B cell (primary cell): Measurements from ENCODE around the gene SERPINB7. TPM values are rescaled to one million over a fixed set of nuclear protein-coding genes. Genes with fewer than 3 reads are reported as not detected.

Source experiments
- ATAC-seq: fragments of 200-7000 bp; cut with Tn5 transposase; one replicate; pipeline ENCODE4 v1.10.0; 2021; ENCODE audit warnings: low read depth, mild to moderate bottlenecking, moderate number of reproducible peaks, moderate library complexity
- CTCF ChIA-PET: fragments of 350-600 bp; sonication (Branson Sonifier 250); formaldehyde crosslinking; loops from one replicate; lab custom pipeline; 2021; ENCODE audit warnings: antibody characterized with exemption, inconsistent platforms; lab: Charles Lee
- POLR2A ChIA-PET: fragments of 350-600 bp; sonication (Branson Sonifier 250); formaldehyde crosslinking; loops from one replicate; lab custom pipeline; 2021; ENCODE audit warnings: antibody characterized with exemption; lab: Charles Lee
- DNase-seq: peaks from one replicate; pipeline ENCODE4 v3.0.0; 2013
- H2AFZ ChIP-seq: 2 replicates; pipeline ENCODE4 v1.6.1; 2012; ENCODE audit warnings: mild to moderate bottlenecking, low read depth, low read length; ENCODE audit not compliant: insufficient read depth, poor library complexity, severe bottlenecking
- H3K27ac ChIP-seq, 2 donors: 1 replicate in 1 of 2; 2 replicates in 1 of 2; pipeline ENCODE4 v1.5.1; 2012 to 2013; ENCODE audit warnings: low read length in 2 of 2, mild to moderate bottlenecking in 2 of 2, moderate library complexity in 1 of 2
- H3K27me3 ChIP-seq, 4 experiments: fragments of 200-600 bp in 1 of 4; sonication (generic) in 1 of 4; replicated peaks in 1 of 4; 1 replicate in 2 of 4; 2 replicates in 2 of 4; pipeline versions ENCODE4 v1.6.1 to v1.7.0; 2013 to 2016; ENCODE audit warnings: low read length in 3 of 4, mild to moderate bottlenecking in 2 of 4, mixed read lengths in 1 of 4, moderate library complexity in 1 of 4; ENCODE audit not compliant: insufficient read depth in 4 of 4, control insufficient read depth in 3 of 4; ENCODE audit errors: control extremely low read depth in 1 of 4
- H3K36me3 ChIP-seq, 2 experiments: replicated peaks in 1 of 2; 1 replicate in 1 of 2; 2 replicates in 1 of 2; pipeline versions ENCODE4 v1.6.1 to v1.7.1; 2013; ENCODE audit warnings: low read length in 1 of 2; ENCODE audit not compliant: insufficient read depth in 2 of 2, control insufficient read depth in 1 of 2; ENCODE audit errors: control extremely low read depth in 1 of 2, extremely low read depth in 1 of 2
- H3K4me1 ChIP-seq, 2 donors: fragments of 200-600 bp in 1 of 2; sonication (generic) in 1 of 2; 1 replicate in 1 of 2; 2 replicates in 1 of 2; pipeline versions ENCODE4 v1.5.1 to v1.6.1; 2013 to 2017; ENCODE audit warnings: low read length in 2 of 2; ENCODE audit not compliant: control insufficient read depth in 2 of 2, insufficient read depth in 2 of 2
- H3K4me2 ChIP-seq: replicated peaks from 2 replicates; pipeline ENCODE3; 2012; ENCODE audit warnings: mild to moderate bottlenecking, low read depth, low read length; ENCODE audit not compliant: poor library complexity, severe bottlenecking
- H3K4me3 ChIP-seq, 5 experiments: fragments of 200-600 bp in 1 of 5; sonication (generic) in 1 of 5; 1 replicate in 3 of 5; 2 replicates in 2 of 5; pipeline versions ENCODE4 v1.5.1 to v1.7.0; 2011 to 2016; ENCODE audit warnings: low read length in 4 of 5, mild to moderate bottlenecking in 4 of 5, low read depth in 2 of 5, control low read depth in 1 of 5, moderate library complexity in 1 of 5; ENCODE audit not compliant: insufficient read depth in 1 of 5; ENCODE audit errors: control extremely low read depth in 1 of 5, extremely low read depth in 1 of 5
- H3K79me2 ChIP-seq: fragments of 200-600 bp; sonication (generic); one replicate; pipeline ENCODE4 v1.6.0; 2016; ENCODE audit warnings: low read length; ENCODE audit not compliant: control insufficient read depth, insufficient read depth
- H3K9ac ChIP-seq: fragments of 200-600 bp; sonication (generic); 2 replicates; pipeline ENCODE4 v1.6.1; 2017; ENCODE audit warnings: mild to moderate bottlenecking, low read length, moderate library complexity
- H3K9me3 ChIP-seq, 3 donors: one replicate each; pipeline versions ENCODE4 v1.6.1 to v1.7.1; 2013; ENCODE audit warnings: low read length in 2 of 3; ENCODE audit not compliant: control insufficient read depth in 2 of 3, insufficient read depth in 1 of 3; ENCODE audit errors: control extremely low read depth in 1 of 3
- H4K20me1 ChIP-seq: 2 replicates; pipeline ENCODE4 v1.6.0; 2012; ENCODE audit warnings: mild to moderate bottlenecking, low read length; ENCODE audit not compliant: insufficient read depth, control insufficient read depth, poor library complexity, severe bottlenecking
- H3K27ac Mint-ChIP-seq: one replicate; pipeline ENCODE4 v1.8.0; 2021; ENCODE audit warnings: mixed read lengths
- H3K27me3 Mint-ChIP-seq: one replicate; pipeline ENCODE4 v1.8.0; 2021; ENCODE audit warnings: mixed read lengths
- H3K4me1 Mint-ChIP-seq: one replicate; pipeline ENCODE4 v1.8.0; 2021; ENCODE audit warnings: mixed read lengths
- H3K4me3 Mint-ChIP-seq: one replicate; pipeline ENCODE4 v1.8.0; 2021; ENCODE audit warnings: mixed read lengths
- H3K9me3 Mint-ChIP-seq: one replicate; pipeline ENCODE4 v1.8.0; 2022; ENCODE audit warnings: mixed read lengths; ENCODE audit not compliant: insufficient read depth
- CTCF ChIP-seq: fragments of 200-600 bp; IDR thresholded peaks from one replicate; pipeline ENCODE4 v1.8.0; 2022; ENCODE audit warnings: antibody characterized with exemption, mild to moderate bottlenecking
- EZH2 ChIP-seq: IDR thresholded peaks from 2 replicates; pipeline ENCODE4 v1.6.1; 2012; ENCODE audit warnings: borderline replicate concordance, low read depth, mild to moderate bottlenecking, moderate library complexity, low read length; ENCODE audit not compliant: insufficient read depth, poor library complexity, severe bottlenecking
- WGBS: methylation state at CpG from one replicate; pipeline ENCODE4 v1.1.5; 2013; ENCODE audit warnings: missing lambda C conversion rate; ENCODE audit not compliant: insufficient coverage; 5-methylcytosine and 5-hydroxymethylcytosine counted together
- intact Hi-C: fragments of 100-400 bp; cut with micrococcal nuclease; formaldehyde crosslinking; loops from one replicate; pipeline ENCODE4 v1.10.0; 2022
- polyA plus RNA-seq: library from polyadenylated mRNA; depleted of rRNA; stranded (reverse); fragments of >200 nt; gene quantifications from 2 replicates; pipeline ENCODE4 v1.2.3, GENCODE V29; 2012
- total RNA-seq, 2 donors: library from RNA; stranded (reverse); fragments of 120-200 nt in 1 of 2; gene quantifications; 1 replicate in 1 of 2; 2 replicates in 1 of 2; pipeline versions ENCODE4 v1.2.3 to v1.2.4, GENCODE V29; 2013 to 2022

The SERPINB7 gene
- total and polyA plus RNA-seq, 2 donors (not counting 1 experiment from before 2014, with no cell fraction given): not detected

- intact Hi-C loops: no loop called here
- ATAC-seq: no peak
- H2AFZ ChIP-seq: no peak overlapping the region
Observed at GRCh38 chr18:63787673-63788072, 12.5 kb downstream of the SERPINB7 start.

GRCh38 chr18:63788447-63789096 lies 13.4 kb downstream of the SERPINB7 start:
- Mint-ChIP-seq H3K4me1 (no peaks in the 10 kb centered on the region), H3K4me3 (no peak overlapping the region), H3K27ac (no peak overlapping the region), H3K27me3 (no peaks in the 10 kb centered on the region), H3K9me3 (no peaks in the 10 kb centered on the region)
- POLR2A ChIA-PET: no interaction called here
- Histone ChIP-seq H2AFZ (no peak overlapping the region), H3K4me1 (no peaks in the 10 kb centered on the region), H3K27ac (no peak overlapping the region), H3K9ac (no peak overlapping the region), H3K4me2 (no peak overlapping the region), H3K4me3 (no peak overlapping the region), H3K79me2 (no peaks in the 10 kb centered on the region), H3K9me3 (no peaks in the 10 kb centered on the region), H3K27me3 (no peaks in the 10 kb centered on the region), H3K36me3 (no peaks in the 10 kb centered on the region), H4K20me1 (no peaks in the 10 kb centered on the region)
- CTCF ChIA-PET: no interaction called here
- WGBS: 60% methylated on average over 1 of the region's 3 CpGs
- intact Hi-C loops: no loop called here
- TF ChIP-seq CTCF (no peak), EZH2 (no peak)
- DNase-seq (no peak), ATAC-seq (no peak)

More at GRCh38 chr18:63787673-63788072, 12.5 kb downstream of the SERPINB7 start:
- Histone ChIP-seq H3K79me2 (no peaks in the 10 kb centered on the region), H3K27ac (no peak overlapping the region), H4K20me1 (no peaks in the 10 kb centered on the region), H3K9ac (no peak overlapping the region), H3K4me2 (no peak overlapping the region), H3K9me3 (no peaks in the 10 kb centered on the region), H3K27me3 (no peaks in the 10 kb centered on the region), H3K4me3 (no peak overlapping the region), H3K4me1 (no peaks in the 10 kb centered on the region), H3K36me3 (no peaks in the 10 kb centered on the region)
- TF ChIP-seq EZH2 (no peak), CTCF (no peak)
- H3K4me1 Mint-ChIP-seq: no peaks in the 10 kb centered on the region
- 100% methylated on average over 2 of the region's 4 CpGs for WGBS
- POLR2A ChIA-PET: no interaction called here
- no peaks in the 10 kb centered on the region for H3K9me3 Mint-ChIP-seq
- no peak overlapping the region for H3K27ac Mint-ChIP-seq
- no peak overlapping the region for H3K4me3 Mint-ChIP-seq
- CTCF ChIA-PET: no interaction called here
- H3K27me3 Mint-ChIP-seq: no peaks in the 10 kb centered on the region
- no peak for DNase-seq
